Muscle of back (tissue), 11 donors: ENCODE results near the gene PIM3. TPM values are rescaled to one million over a fixed set of nuclear protein-coding genes. Genes with fewer than 3 reads are reported as not detected.

Experiments used
- DNase-seq, 3 donors: peaks; one replicate each; pipeline versions ENCODE4 v3.0.0 to v3.0.0-alpha.2; 2013
- polyA plus RNA-seq, 10 donors: library from polyadenylated mRNA; unstranded; fragments of 120-200 nt; gene quantifications; one replicate each; pipeline ENCODE4 v1.2.1, GENCODE V29; 2013; ENCODE audit not compliant: insufficient read length in 10 of 10

The PIM3 gene
- polyA plus RNA-seq, 10 donors: 10.6 to 17.6 (median 13.9) TPM

GRCh38 chr22:49926916-49927315, 33.7 kb upstream of the PIM3 start:
- DNase-seq: no peak

GRCh38 chr22:49927483-49928184, 32.9 kb upstream of the PIM3 start:
- DNase-seq: no peak

- peak in 1 of 3 donors; percentile 11 for DNase-seq
These were observed 32.4 kb upstream of the PIM3 start for GRCh38 chr22:49928185-49928495.

- DNase-seq: no peak
These were observed 31.9 kb upstream of the PIM3 start for GRCh38 chr22:49928555-49929210.

- peak in 2 of 3 donors; percentile 57 to 59 for DNase-seq
These were observed 31.2 kb upstream of the PIM3 start for GRCh38 chr22:49929211-49929979.

GRCh38 chr22:49929994-49930575, 30.5 kb upstream of the PIM3 start:
- DNase-seq: no peak

- peak in 1 of 3 donors; percentile 71 for DNase-seq
These were observed 29.8 kb upstream of the PIM3 start for GRCh38 chr22:49930596-49931412.

GRCh38 chr22:49933236-49934159, 27.1 kb upstream of the PIM3 start:
- DNase-seq: peak in 1 of 3 donors; percentile 42

- peak in 1 of 3 donors; percentile 34 for DNase-seq
These were observed 26.2 kb upstream of the PIM3 start for GRCh38 chr22:49934160-49934890.

GRCh38 chr22:49934891-49935557, 25.5 kb upstream of the PIM3 start:
- DNase-seq: peak in 2 of 3 donors; percentile 65

GRCh38 chr22:49935561-49935960, 25.0 kb upstream of the PIM3 start:
- no peak for DNase-seq

GRCh38 chr22:49936018-49936972, 24.3 kb upstream of the PIM3 start:
- peak; percentile 49 to 80 (median 58) for DNase-seq

- DNase-seq: peak in 1 of 3 donors; percentile 51
These were observed 23.4 kb upstream of the PIM3 start for GRCh38 chr22:49936973-49937757.

- DNase-seq: peak in 1 of 3 donors; percentile 48
These were observed 22.6 kb upstream of the PIM3 start for GRCh38 chr22:49937758-49938564.

- DNase-seq: no peak
These were observed 21.9 kb upstream of the PIM3 start for GRCh38 chr22:49938565-49939136.
